Spinal cord (tissue), 10 donors: ENCODE results near the gene THBS4. TPM values are rescaled to one million over a fixed set of nuclear protein-coding genes. Genes with fewer than 3 reads are reported as not detected.
A peak's percentile ranks its signal among the peaks of the same experiment; 100 is the strongest.
"Not testable (repeated sequence)": the region's sequence is repeated elsewhere in the genome, so short reads cannot be mapped to it uniquely, and the experiment has no call there.

ENCODE experiments used
- DNase-seq, 6 donors: peaks; one replicate each; pipeline versions ENCODE4 v3.0.0 to v3.0.0-alpha.2; 2013 to 2015; ENCODE audit warnings: low spot score in 6 of 6, low read depth in 4 of 6
- H3K27ac ChIP-seq: one replicate; pipeline ENCODE4 v1.5.1; 2013; ENCODE audit warnings: low read depth, low read length, control low read depth
- H3K27me3 ChIP-seq: one replicate; pipeline ENCODE4 v1.6.1; 2013; ENCODE audit warnings: low read length; ENCODE audit not compliant: control insufficient read depth, insufficient read depth
- H3K36me3 ChIP-seq: one replicate; pipeline ENCODE4 v1.6.1; 2013; ENCODE audit warnings: low read length; ENCODE audit not compliant: control insufficient read depth, insufficient read depth
- H3K4me1 ChIP-seq: one replicate; pipeline ENCODE4 v1.6.1; 2013; ENCODE audit warnings: low read length; ENCODE audit not compliant: control insufficient read depth, insufficient read depth
- H3K4me3 ChIP-seq: one replicate; pipeline ENCODE4 v1.5.1; 2013; ENCODE audit warnings: low read depth, low read length, control low read depth
- H3K9me3 ChIP-seq: one replicate; pipeline ENCODE4 v1.6.1; 2013; ENCODE audit warnings: low read length; ENCODE audit not compliant: control insufficient read depth, insufficient read depth
- WGBS: methylation state at CpG from one replicate; pipeline ENCODE4 v1.1.5; 2013; ENCODE audit warnings: missing lambda C conversion rate; ENCODE audit not compliant: insufficient coverage; 5-methylcytosine and 5-hydroxymethylcytosine counted together
- polyA plus RNA-seq, 2 donors: library from polyadenylated mRNA; unstranded; fragments of 120-200 nt; gene quantifications; one replicate each; pipeline ENCODE4 v1.2.1, GENCODE V29; 2013; ENCODE audit not compliant: insufficient read length in 2 of 2
- total RNA-seq, 2 donors: library from RNA; depleted of rRNA in 1 of 2; stranded (reverse); fragments of 120-200 nt in 1 of 2; fragments of >200 nt in 1 of 2; gene quantifications; one replicate each; pipeline versions ENCODE4 v1.2.3 to v1.2.4, GENCODE V29; 2013 to 2014
- donor health status: healthy.

The THBS4 gene
- total and polyA plus RNA-seq, 4 donors = 20.3 to 30.1 (median 24.3) TPM

DNA sequence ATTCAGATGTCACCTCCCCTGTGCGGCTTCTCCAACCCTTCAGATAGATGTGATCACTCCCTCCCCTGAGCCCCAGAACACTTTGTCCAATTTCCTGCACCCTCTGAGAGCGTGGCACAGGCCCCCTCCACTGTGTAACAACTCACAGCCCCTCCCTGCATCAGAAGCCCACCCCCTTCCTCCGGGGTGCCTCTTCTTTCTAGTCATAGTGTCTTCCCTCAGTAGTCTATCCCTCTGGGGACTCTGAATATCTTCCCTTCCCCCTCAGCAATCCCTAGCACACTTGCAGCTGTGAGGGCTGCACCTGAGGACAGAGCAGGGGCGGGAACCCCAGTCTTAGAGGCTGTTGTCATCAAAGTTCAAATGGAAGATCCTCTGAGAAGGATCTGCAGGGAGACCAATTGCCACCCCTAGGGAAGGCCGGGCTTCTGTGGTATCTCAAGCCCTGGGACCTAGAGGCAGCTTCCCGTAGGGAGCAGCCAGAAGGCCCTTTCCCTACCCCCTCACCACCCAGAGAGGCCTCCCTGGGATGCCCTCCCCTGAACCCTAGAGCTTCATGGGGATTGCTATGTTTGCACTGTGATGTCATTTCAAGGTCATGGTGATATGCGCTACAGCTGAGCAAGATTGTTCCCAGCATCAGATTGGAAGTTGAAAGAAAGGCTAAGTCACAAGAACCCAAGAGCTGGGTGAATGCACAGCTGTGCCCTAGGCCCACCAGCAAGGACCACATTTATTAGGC is 70.7 kb downstream of the THBS4 start:
- peaks cover 19% of the 10 kb centered on the region for H3K4me1 ChIP-seq
- no peak overlapping the region for H3K27ac ChIP-seq
- no peaks in the 10 kb centered on the region for H3K36me3 ChIP-seq
- no peaks in the 10 kb centered on the region for H3K9me3 ChIP-seq
- WGBS = 88% methylated on average over 6 of the region's 7 CpGs
- H3K27me3 ChIP-seq = no peaks in the 10 kb centered on the region
- H3K4me3 ChIP-seq = no peak overlapping the region
- DNase-seq = no peak

DNA sequence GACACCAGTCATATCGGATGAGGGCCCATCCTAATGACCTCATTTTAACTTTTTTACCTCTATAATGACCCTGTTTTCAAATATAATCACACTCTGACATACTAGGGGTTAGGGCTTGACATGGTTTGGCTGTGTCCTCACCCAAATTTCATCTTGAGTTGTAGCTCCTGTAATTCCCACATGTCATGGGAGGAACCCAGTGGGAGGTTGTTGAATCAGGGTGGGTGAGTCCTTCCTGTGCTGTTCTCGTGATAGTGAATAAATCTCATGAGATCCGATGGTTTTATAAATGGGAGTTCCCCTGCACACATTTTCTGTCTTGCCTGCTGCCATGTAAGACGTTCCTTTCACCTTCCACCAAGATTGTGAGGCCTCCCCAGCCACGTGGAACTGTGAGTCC is 71.8 kb downstream of the THBS4 start:
- H3K9me3 ChIP-seq = no peaks in the 10 kb centered on the region
- 75% methylated on average over 1 of the region's 5 CpGs for WGBS
- no peak overlapping the region for H3K27ac ChIP-seq
- no peak for DNase-seq
- no peaks in the 10 kb centered on the region for H3K36me3 ChIP-seq
- no peaks in the 10 kb centered on the region for H3K27me3 ChIP-seq
- peaks cover 24% of the 10 kb centered on the region for H3K4me1 ChIP-seq
- no peak overlapping the region for H3K4me3 ChIP-seq

DNA sequence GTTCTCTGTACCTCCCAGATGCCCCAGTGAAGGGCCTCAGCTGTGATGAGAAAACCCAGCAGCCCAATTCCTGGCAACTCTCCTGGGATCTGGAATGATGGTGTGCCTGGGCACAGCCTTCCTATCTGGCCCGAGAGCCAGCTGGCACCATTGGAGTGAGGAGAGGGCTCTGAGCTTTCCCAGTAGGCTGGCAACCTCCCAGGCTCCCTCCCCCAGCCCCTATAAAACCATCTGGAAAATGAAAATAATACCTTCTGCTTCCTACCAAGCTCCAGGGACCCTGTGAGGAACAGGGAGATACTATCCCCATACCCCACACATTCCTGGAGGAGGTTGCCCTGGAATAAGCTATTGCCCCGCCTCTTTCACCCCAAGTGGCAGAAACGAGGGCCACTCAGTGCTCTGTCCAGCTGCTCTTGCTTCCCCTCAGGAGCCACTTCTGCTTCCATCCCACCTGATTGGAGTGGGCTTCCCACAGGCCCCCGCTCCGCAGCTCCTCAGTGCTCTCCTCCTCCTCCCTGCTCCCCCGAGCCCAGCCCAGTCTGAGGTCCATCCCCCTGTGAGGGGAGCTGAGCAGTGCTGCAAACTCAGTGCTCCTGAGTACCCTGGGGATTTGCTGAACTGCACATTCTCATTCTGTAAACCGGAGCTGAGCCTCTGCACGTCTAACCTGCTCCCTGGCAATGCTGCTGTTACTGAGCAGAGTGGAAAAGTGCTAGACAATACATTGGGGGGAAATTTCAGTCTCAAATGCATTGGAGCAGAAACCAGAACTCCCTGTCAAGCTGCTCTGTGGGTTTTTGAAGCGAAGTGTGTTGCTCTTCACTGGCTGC is 74.7 kb downstream of the THBS4 start:
- Histone ChIP-seq H3K27me3 (no peaks in the 10 kb centered on the region), H3K36me3 (no peaks in the 10 kb centered on the region), H3K4me3 (no peak overlapping the region), H3K9me3 (no peaks in the 10 kb centered on the region), H3K4me1 (peaks cover 25% of the 10 kb centered on the region), H3K27ac (peak overlapping the region; percentile 57)
- peak; percentile 58 to 99 (median 78) for DNase-seq
- 21% methylated on average over 8 of the region's 9 CpGs for WGBS

DNA sequence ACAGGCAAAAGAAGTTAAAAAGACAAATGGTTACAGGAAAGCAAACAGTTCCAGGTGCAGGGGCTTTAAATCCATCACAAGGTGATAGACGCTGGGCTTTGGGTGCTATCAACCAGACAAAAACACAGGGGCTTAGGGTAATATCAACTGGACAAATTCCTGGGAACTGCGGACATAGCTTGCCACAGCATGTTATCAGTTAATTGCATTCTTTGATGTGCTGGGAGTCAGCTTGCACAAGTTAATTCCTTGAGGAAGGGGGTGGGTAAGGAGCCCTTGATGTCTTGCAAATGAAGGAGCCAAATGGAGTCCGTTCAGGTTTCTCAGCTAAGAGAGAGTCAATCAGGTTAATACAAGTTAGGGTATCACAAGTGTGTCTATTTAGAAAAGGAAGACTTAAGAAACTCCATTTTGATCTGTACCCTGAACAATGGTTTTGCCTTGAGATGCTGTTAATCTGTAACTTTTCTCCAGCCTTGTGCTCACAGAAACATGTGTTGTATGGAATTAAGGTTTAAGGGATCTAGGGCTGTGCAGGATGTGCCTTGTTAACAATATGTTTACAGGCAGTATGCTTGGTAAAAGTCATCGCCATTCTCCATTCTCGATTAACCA is 76.3 kb downstream of the THBS4 start:
- H3K36me3 ChIP-seq, H3K27ac ChIP-seq, H3K27me3 ChIP-seq, H3K4me3 ChIP-seq, H3K9me3 ChIP-seq: not testable (repeated sequence)
- H3K4me1 ChIP-seq = peaks cover 25% of the 10 kb centered on the region
- whole genome bisulfite sequencing = 39% methylated on average over 3 of the region's 5 CpGs
- DNase-seq = peak in 1 of 6 donors; percentile 11

DNA sequence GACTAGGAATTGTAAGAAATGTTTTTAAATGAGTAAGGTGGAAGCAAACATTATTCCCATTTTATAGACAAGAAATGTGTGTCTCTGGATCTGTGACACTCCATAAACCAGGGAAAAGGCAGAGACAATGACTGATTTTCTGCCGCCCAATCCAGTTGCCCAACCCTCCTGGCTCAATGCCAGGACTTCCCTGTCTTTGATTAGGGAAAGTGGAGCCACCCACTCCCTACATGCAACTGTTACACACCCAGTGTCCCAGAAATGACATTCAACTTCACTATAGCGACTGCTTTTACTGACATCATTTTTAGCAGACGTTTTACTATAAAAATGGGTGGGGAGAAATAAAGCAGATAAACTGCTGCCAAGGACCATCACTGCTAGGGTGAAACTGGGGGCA is 79.7 kb downstream of the THBS4 start:
- no peak for DNase-seq
- no peaks in the 10 kb centered on the region for H3K36me3 ChIP-seq
- WGBS = no CpG with 5 or more reads among the region's 3 CpGs
- no peak overlapping the region for H3K4me3 ChIP-seq
- H3K27me3 ChIP-seq = no peaks in the 10 kb centered on the region
- H3K27ac ChIP-seq = no peak overlapping the region
- H3K9me3 ChIP-seq = no peaks in the 10 kb centered on the region
- peaks cover 16% of the 10 kb centered on the region for H3K4me1 ChIP-seq

DNA sequence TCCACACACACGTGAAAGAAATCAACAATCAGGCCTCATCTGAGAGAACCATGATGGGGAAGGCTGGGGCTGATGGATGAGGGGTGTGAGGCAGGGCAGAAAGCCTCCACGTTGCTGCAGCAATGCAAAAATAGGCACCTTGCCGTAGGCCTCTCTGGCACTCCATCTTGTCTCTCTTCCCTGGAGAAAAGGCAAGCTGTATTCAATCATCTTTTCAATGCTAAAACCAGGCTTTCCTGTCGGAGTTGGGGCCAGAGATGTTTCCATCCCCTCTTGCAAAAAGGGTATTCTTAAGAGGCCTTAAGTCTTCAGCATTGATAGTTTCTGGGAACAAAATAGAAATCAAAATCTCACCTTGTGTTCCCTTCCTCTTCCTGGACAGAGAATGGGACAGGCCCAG is 80.9 kb downstream of the THBS4 start:
- Histone ChIP-seq H3K4me3 (no peak overlapping the region), H3K4me1 (peaks cover 5% of the 10 kb centered on the region), H3K27me3 (no peaks in the 10 kb centered on the region), H3K9me3 (no peaks in the 10 kb centered on the region), H3K27ac (no peak overlapping the region), H3K36me3 (no peaks in the 10 kb centered on the region)
- DNase-seq = no peak
- WGBS = 80% methylated on average over 1 of the region's 4 CpGs

DNA sequence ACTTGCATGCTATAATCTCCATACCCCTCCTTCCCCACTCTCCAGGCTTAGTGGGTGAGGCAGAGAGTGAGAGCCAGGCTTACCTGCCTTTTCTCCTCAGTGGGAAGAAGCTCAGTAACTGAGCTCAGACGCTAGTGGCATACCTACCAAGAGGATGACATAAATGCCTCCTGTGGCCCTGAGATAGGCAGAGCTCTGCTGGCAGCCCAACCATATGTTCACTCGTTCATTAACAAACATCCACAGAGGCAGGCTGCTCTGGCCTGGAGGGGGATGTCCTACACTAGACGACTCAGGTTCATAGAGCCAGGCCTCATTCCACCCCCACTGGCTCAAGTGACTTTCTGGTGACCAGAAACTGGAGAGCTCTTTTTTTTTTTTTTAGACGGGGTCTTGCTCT is 81.3 kb downstream of the THBS4 start:
- H3K4me3 ChIP-seq = no peak overlapping the region
- no peaks in the 10 kb centered on the region for H3K27me3 ChIP-seq
- 63% methylated on average over 3 of the region's 4 CpGs for WGBS
- no peaks in the 10 kb centered on the region for H3K9me3 ChIP-seq
- no peaks in the 10 kb centered on the region for H3K36me3 ChIP-seq
- H3K4me1 ChIP-seq = peaks cover 2% of the 10 kb centered on the region
- DNase-seq = no peak
- H3K27ac ChIP-seq = no peak overlapping the region

DNA sequence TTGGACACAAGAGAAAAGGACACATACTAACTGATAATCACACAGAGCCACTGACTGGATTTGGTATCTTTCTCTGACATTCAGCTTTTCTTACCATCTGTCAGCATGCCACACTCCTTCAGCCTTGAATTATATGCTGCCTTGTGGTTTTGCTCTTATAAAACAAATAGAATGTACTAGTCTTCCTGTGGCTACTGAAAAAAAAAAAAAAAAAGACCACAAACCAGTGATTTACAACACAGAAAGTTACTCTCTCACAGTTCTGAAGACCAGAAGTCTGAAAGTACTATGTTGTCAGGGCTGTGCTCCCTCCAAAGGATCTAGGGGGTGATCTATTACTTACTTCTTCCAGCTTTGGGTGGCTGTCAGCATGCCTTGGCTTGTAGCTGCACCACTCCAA is 82.3 kb downstream of the THBS4 start:
- no peaks in the 10 kb centered on the region for H3K4me1 ChIP-seq
- no peak overlapping the region for H3K27ac ChIP-seq
- H3K36me3 ChIP-seq = no peaks in the 10 kb centered on the region
- no peaks in the 10 kb centered on the region for H3K27me3 ChIP-seq
- DNase-seq = no peak
- H3K9me3 ChIP-seq = no peaks in the 10 kb centered on the region
- H3K4me3 ChIP-seq = no peak overlapping the region

DNA sequence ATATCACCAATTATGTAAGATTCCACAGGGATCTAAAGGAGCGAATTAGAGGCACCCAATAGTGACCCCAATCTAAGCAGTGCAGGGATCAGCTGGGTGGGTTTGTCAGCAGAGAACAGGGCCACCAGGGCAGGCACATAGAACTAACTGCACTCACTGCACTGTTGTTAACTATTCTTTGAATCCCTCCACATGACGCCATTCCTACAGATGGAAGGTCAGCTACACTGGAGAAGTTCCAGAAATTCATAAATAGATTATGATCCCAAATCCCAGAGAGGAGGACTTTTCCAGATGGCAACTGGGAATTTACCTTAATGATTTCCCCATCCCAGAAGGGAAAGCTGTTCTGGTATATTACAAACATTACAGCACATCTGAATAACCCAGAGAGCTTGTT is 84.2 kb downstream of the THBS4 start:
- Histone ChIP-seq H3K4me3 (no peak overlapping the region), H3K4me1 (no peaks in the 10 kb centered on the region), H3K27ac (no peak overlapping the region), H3K27me3 (no peaks in the 10 kb centered on the region), H3K36me3 (no peaks in the 10 kb centered on the region), H3K9me3 (no peaks in the 10 kb centered on the region)
- DNase-seq = no peak
- WGBS = 86% methylated on average over 1 of the region's 2 CpGs
